Hematopoietic multipotent progenitor cell treated with erythropoietin and hydrocortisone succinate and interleukin-3 and kit ligand, for 15 days (in vitro differentiated cells): ENCODE results near the gene TPSG1.
A peak's percentile ranks its signal among the peaks of the same experiment; 100 is the strongest.
"Not testable (repeated sequence)": the region's sequence is repeated elsewhere in the genome, so short reads cannot be mapped to it uniquely, and the experiment has no call there.

Source experiments
- DNase-seq: peaks from one replicate; pipeline ENCODE4 v3.0.0-alpha.2; 2015; ENCODE audit warnings: low spot score

Gene TPSG1

GRCh38 chr16:1230471-1231212 is 5.6 kb upstream of the TPSG1 start:
- not testable (repeated sequence) for DNase-seq

GRCh38 chr16:1230084-1230470 is 5.0 kb upstream of the TPSG1 start, which contains the start of gene TPSB2:
TSS of gene TPSB2 (minus strand) at chr16:1230184. CDS start at chr16:1229951, 233 bp downstream.
- DNase-seq, result not testable (repeated sequence)

GRCh38 chr16:1229476-1229875 is 4.4 kb upstream of the TPSG1 start:
- not testable (repeated sequence) for DNase-seq

- not testable (repeated sequence) for DNase-seq
Observed at GRCh38 chr16:1228227-1228626, 3.2 kb upstream of the TPSG1 start.

- not testable (repeated sequence) for DNase-seq
Observed at GRCh38 chr16:1226692-1227091, 1.6 kb upstream of the TPSG1 start.

GRCh38 chr16:1225728-1226311 is 752 bp upstream of the TPSG1 start:
- DNase-seq, result not testable (repeated sequence)

- no peak for DNase-seq
Observed at GRCh38 chr16:1224558-1224957, 510 bp downstream of the TPSG1 start.

- no peak for DNase-seq
Observed at GRCh38 chr16:1223355-1224214, 1.5 kb downstream of the TPSG1 start.

- no peak for DNase-seq
Observed at GRCh38 chr16:1222553-1223354, 2.3 kb downstream of the TPSG1 start.

GRCh38 chr16:1221628-1222552 is 3.2 kb downstream of the TPSG1 start:
- DNase-seq, result peak; percentile 16

GRCh38 chr16:1220841-1221627 is 4.0 kb downstream of the TPSG1 start:
- no peak for DNase-seq

GRCh38 chr16:1220098-1220728 is 4.9 kb downstream of the TPSG1 start:
- DNase-seq, result no peak

GRCh38 chr16:1218930-1219611 is 6.0 kb downstream of the TPSG1 start:
- DNase-seq, result no peak

GRCh38 chr16:1218061-1218929 is 6.8 kb downstream of the TPSG1 start:
- no peak for DNase-seq

- DNase-seq, result no peak
Observed at GRCh38 chr16:1217526-1217925, 7.5 kb downstream of the TPSG1 start.

- DNase-seq, result no peak
Observed at GRCh38 chr16:1216681-1217400, 8.2 kb downstream of the TPSG1 start.

GRCh38 chr16:1216296-1216619 is 8.8 kb downstream of the TPSG1 start:
- DNase-seq, result no peak
